Measurements from ENCODE around the gene FHOD1. TPM values are rescaled to one million over a fixed set of nuclear protein-coding genes. Genes with fewer than 3 reads are reported as not detected.

The FHOD1 gene
- total RNA-seq, 1 experiment from 2014 or later: 33.1 TPM

DNA sequence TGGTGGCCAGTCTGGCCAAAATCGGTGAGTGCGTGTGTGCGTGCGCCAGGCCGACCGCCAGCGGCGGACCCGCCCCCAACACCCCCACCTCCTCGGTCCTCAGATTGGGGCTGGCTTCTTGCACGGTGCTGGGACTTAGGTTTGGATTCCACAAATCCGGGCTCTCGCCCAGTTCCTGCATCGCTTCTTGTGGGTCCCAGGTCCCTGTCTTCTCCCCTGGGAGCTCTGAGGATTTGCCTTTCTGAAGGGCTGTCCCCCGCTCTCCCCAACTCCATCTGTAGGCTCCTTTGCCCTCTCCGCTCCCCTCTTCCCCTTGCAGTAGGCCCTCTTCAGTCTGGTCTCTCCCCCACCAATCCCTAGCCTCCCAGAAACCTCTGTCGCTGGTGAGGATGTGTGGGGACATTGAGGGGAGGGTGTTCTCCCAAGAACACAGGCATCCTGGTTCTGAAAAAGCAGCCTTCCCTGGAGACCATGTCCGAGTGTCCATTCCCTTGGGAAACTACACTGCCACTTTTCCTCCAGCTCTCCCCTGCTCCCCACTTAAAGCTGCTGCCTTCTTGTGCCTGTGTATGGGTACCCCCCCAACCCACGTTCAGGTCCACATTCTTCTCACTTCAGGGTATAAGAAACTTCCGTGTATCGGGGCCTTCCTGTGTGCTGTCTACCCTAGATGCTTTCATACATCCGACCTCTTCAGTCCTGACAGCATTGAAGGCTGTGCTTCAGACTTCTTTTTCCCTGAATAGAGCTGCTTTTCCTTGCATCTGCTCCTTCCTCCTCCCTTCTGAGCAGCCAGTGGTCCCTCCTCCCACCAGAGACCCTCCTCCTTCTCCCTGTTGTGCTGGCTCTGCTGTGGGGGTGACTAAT, 2.1 kb upstream of the FHOD1 start:
- peak; percentile 81 for DNase-seq
- H3K4me2 ChIP-seq (ENCODE audit: low read depth, low read length, poor library complexity, severe bottlenecking): peak overlapping the region; percentile 95
- H2AFZ ChIP-seq (ENCODE audit: low read length): peak overlapping the region; percentile 93; the same call in 1 of the 2 replicates
- peak overlapping the region; percentile 90 for H3K9ac ChIP-seq (ENCODE audit: low read length)
- no peaks in the 10 kb centered on the region for H3K9me3 ChIP-seq (ENCODE audit: low read length)
- peak overlapping the region; percentile 88 for H3K4me3 ChIP-seq (ENCODE audit: low read length)
- H3K9me2 ChIP-seq (replicated peaks; ENCODE audit: insufficient read depth, low read length): no peaks in the 10 kb centered on the region
- H4K20me1 ChIP-seq (ENCODE audit: insufficient read depth, low read depth, low read length): 0 out of 2 replicates have a peak, but pooled peaks cover 5% of the 10 kb centered on the region
- peaks cover 13% of the 10 kb centered on the region; the same call in 1 of the 2 replicates for H3K79me2 ChIP-seq (ENCODE audit: low read length)
- H3K36me3 ChIP-seq (ENCODE audit: insufficient read depth, low read length): no peaks in the 10 kb centered on the region
- H3K27ac ChIP-seq (ENCODE audit: low read length): peak overlapping the region; percentile 61
- no peaks in the 10 kb centered on the region for H3K27me3 ChIP-seq (ENCODE audit: low read length)
- H3K4me1 ChIP-seq (ENCODE audit: low read length): peaks cover 49% of the 10 kb centered on the region

DNA sequence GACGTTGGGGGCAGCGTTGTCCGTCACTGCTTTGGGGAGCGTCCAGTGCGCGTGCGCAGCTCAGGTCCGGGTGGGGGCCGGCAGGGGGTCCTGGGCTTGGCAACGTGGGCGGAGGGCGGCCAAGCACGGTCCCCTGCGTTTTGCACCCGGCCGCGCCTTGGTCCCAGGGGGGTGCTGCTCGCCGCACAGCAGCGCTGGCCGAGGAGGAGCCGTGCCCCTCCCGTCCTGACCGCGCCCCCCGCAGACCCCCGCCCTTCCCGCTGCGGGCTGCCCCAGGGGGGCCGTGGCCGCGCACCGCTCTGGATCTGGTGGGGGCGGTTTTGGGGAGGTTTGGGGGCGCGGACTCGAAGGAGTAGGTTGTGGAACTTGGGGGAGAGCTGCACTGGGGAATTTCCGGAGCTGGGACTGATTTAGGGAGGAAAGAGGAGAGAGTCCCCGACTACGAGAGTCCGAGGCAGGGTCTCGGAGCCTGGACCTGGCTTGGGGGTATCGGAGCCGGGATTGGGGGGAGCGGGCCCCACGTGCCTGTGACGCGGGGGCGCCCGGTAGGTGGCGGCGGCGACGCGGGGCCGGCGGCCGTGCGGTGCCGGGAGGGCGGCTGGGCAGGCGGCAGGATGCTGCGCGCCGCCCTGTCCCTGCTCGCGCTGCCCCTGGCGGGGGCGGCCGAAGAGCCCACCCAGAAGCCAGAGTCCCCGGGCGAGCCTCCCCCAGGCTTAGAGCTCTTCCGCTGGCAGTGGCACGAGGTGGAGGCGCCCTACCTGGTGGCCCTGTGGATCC, 1.3 kb upstream of the FHOD1 start, which contains the start of gene SLC9A5:
Gene SLC9A5, plus strand, starts transcription at position 579 of the 777 bp plus-strand sequence. Its CDS starts 36 bp downstream, at position 615.
- Histone ChIP-seq H3K4me2 (ENCODE audit: low read depth, low read length, poor library complexity, severe bottlenecking) (peak within 1 kb of the TSS; percentile 95), H4K20me1 (ENCODE audit: insufficient read depth, low read depth, low read length) (peaks cover 10% of the 10 kb centered on the region; the same call in 1 of the 2 replicates), H3K9me3 (ENCODE audit: low read length) (no peaks in the 10 kb centered on the region), H3K4me1 (ENCODE audit: low read length) (peaks cover 57% of the 10 kb centered on the region), H3K27ac (ENCODE audit: low read length) (peak within 1 kb of the TSS; percentile 61), H3K36me3 (ENCODE audit: insufficient read depth, low read length) (no peaks in the 10 kb centered on the region), H3K9me2 (replicated peaks; ENCODE audit: insufficient read depth, low read length) (no peaks in the 10 kb centered on the region), H3K4me3 (ENCODE audit: low read length) (peak within 1 kb of the TSS; percentile 88), H3K79me2 (ENCODE audit: low read length) (peaks cover 18% of the 10 kb centered on the region), H2AFZ (ENCODE audit: low read length) (peak within 1 kb of the TSS; percentile 93), H3K9ac (ENCODE audit: low read length) (peak within 1 kb of the TSS; percentile 90), H3K27me3 (ENCODE audit: low read length) (no peaks in the 10 kb centered on the region)
- DNase-seq: peak; percentile 76

DNA sequence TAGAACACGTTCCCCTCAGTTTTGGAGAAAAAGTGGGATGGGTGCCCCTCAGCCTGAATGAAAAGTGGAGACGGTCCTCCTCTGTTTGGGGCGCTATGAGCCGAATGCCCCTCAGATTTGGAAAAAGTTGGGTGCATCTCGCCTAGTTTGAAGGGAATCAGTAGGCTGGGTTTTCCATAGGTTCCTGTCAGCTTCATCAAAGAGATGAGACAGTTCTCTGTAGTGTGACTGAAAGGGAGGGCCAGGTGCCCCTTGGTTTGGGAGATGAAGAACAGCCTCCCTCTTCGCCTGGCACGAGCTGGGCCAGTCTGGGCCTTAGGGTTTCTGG, 756 bp upstream of the FHOD1 start:
- Histone ChIP-seq H3K27me3 (ENCODE audit: low read length) (no peaks in the 10 kb centered on the region), H3K9me3 (ENCODE audit: low read length) (no peaks in the 10 kb centered on the region), H3K79me2 (ENCODE audit: low read length) (peaks cover 20% of the 10 kb centered on the region), H4K20me1 (ENCODE audit: insufficient read depth, low read depth, low read length) (peaks cover 11% of the 10 kb centered on the region; the same call in 1 of the 2 replicates), H3K27ac (ENCODE audit: low read length) (peak overlapping the region; percentile 61), H3K4me2 (ENCODE audit: low read depth, low read length, poor library complexity, severe bottlenecking) (peak overlapping the region; percentile 95), H3K4me3 (ENCODE audit: low read length) (peak overlapping the region; percentile 88), H3K9ac (ENCODE audit: low read length) (peak overlapping the region; percentile 90), H3K36me3 (ENCODE audit: insufficient read depth, low read length) (no peaks in the 10 kb centered on the region), H2AFZ (ENCODE audit: low read length) (0 out of 2 replicates have a peak overlapping the region, but pooled peaks have one; percentile 93), H3K9me2 (replicated peaks; ENCODE audit: insufficient read depth, low read length) (no peaks in the 10 kb centered on the region), H3K4me1 (ENCODE audit: low read length) (peaks cover 60% of the 10 kb centered on the region)
- no peak for DNase-seq

DNA sequence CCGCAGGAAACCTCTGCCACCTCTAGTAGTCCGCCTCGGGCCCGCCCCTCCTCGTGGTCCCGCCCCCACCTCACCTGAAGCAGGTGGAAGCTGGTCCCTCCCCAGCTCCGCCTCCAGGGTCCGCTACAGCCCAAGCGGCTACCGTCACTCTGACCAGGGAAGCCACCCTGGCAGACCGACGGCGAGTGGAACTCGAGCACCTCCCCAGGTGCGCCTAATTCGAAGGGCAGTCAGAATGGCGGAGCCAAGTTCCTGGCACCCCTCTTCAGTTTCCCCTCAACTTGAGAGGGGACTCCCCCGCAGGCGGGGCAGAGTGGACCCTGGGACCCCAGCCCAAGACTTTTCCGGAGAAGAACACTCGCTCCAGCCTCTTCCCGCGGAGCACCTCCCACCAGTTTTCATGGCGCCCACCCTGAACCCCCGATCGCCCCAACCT, 507 bp downstream of the FHOD1 start:
- Histone ChIP-seq H3K79me2 (ENCODE audit: low read length) (peaks cover 27% of the 10 kb centered on the region), H3K9ac (ENCODE audit: low read length) (peak overlapping the region; percentile 79), H4K20me1 (ENCODE audit: insufficient read depth, low read depth, low read length) (peaks cover 11% of the 10 kb centered on the region; the same call in 1 of the 2 replicates), H3K27ac (ENCODE audit: low read length) (peak overlapping the region; percentile 83; the same call in 1 of the 2 replicates), H3K4me1 (ENCODE audit: low read length) (peaks cover 61% of the 10 kb centered on the region), H3K4me2 (ENCODE audit: low read depth, low read length, poor library complexity, severe bottlenecking) (peak overlapping the region; percentile 95), H3K27me3 (ENCODE audit: low read length) (no peaks in the 10 kb centered on the region), H3K4me3 (ENCODE audit: low read length) (peak overlapping the region; percentile 88), H3K36me3 (ENCODE audit: insufficient read depth, low read length) (no peaks in the 10 kb centered on the region), H2AFZ (ENCODE audit: low read length) (peak overlapping the region; percentile 47; the same call in 1 of the 2 replicates), H3K9me2 (replicated peaks; ENCODE audit: insufficient read depth, low read length) (no peaks in the 10 kb centered on the region), H3K9me3 (ENCODE audit: low read length) (no peaks in the 10 kb centered on the region)
- no peak for DNase-seq

DNA sequence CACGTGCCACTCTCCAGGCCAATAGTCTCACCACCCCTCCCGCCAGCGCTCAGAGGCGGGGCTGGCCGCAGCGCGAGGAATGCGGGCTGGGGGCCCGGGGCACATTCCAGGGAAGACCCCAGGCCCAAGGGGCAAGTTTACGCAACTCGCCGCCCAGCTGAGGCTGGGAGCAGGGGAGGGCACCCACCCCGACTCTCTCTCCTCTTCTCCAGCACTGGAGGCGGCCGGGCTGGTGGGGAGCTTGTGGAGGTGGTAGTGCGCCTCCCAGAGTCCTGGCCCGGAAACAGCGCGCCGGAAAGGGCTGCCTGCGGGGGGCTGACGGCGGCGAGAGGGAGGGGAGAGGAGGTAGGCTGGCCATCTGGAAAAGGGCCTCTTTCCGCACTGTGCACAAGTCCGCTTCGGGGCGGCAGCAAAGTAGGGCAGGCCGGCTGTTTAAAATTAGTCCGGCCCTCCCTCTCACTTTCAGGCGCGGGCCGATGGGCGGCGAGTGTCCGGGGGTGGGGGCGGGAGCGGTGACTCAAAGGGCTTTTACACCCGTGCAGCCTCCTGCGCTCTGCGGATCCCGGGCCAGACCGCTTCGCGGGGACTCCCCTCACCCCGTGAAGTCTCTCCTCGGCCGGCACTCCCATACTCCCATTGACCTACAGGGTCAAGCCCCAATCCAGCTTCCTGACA, 1.1 kb downstream of the FHOD1 start:
- Histone ChIP-seq H3K9me3 (ENCODE audit: low read length) (no peaks in the 10 kb centered on the region), H3K4me1 (ENCODE audit: low read length) (peaks cover 66% of the 10 kb centered on the region), H3K9me2 (replicated peaks; ENCODE audit: insufficient read depth, low read length) (no peaks in the 10 kb centered on the region), H3K4me2 (ENCODE audit: low read depth, low read length, poor library complexity, severe bottlenecking) (peak overlapping the region; percentile 95), H2AFZ (ENCODE audit: low read length) (peak overlapping the region; percentile 47; the same call in 1 of the 2 replicates), H3K27me3 (ENCODE audit: low read length) (no peaks in the 10 kb centered on the region), H3K36me3 (ENCODE audit: insufficient read depth, low read length) (no peaks in the 10 kb centered on the region), H3K4me3 (ENCODE audit: low read length) (peak overlapping the region; percentile 88), H3K9ac (ENCODE audit: low read length) (peak overlapping the region; percentile 79), H4K20me1 (ENCODE audit: insufficient read depth, low read depth, low read length) (peaks cover 11% of the 10 kb centered on the region; the same call in 1 of the 2 replicates), H3K79me2 (ENCODE audit: low read length) (peaks cover 30% of the 10 kb centered on the region), H3K27ac (ENCODE audit: low read length) (peak overlapping the region; percentile 83)
- DNase-seq: peak; percentile 89

DNA sequence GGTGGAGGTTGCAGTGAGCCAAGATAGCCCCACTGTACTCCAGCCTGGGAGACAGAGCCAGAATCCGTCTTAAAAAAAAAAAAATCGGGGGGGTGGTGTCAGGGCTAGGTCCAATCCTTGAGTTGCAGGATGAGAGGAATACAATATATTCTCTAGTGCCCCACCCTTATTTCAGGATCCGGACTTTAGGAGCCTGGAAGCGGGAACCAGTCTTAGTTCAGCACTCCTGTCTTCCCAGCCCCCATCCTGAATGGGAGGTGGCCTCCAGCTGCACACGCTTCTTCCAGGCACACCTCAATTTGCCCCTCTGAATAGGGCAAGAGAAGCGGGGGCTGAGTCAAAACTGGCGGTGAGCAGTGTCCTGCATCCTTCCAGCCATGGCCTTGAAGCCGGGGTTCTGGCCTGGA, 1.6 kb downstream of the FHOD1 start:
- H3K9me2 ChIP-seq (replicated peaks; ENCODE audit: insufficient read depth, low read length): no peaks in the 10 kb centered on the region
- H3K9ac ChIP-seq (ENCODE audit: low read length): peak overlapping the region; percentile 79
- H3K27me3 ChIP-seq (ENCODE audit: low read length): no peaks in the 10 kb centered on the region
- peaks cover 11% of the 10 kb centered on the region; the same call in 1 of the 2 replicates for H4K20me1 ChIP-seq (ENCODE audit: insufficient read depth, low read depth, low read length)
- peaks cover 30% of the 10 kb centered on the region for H3K79me2 ChIP-seq (ENCODE audit: low read length)
- H3K4me1 ChIP-seq (ENCODE audit: low read length): peaks cover 64% of the 10 kb centered on the region
- DNase-seq: no peak
- H3K36me3 ChIP-seq (ENCODE audit: insufficient read depth, low read length): no peaks in the 10 kb centered on the region
- no peaks in the 10 kb centered on the region for H3K9me3 ChIP-seq (ENCODE audit: low read length)
- peak overlapping the region; percentile 95 for H3K4me2 ChIP-seq (ENCODE audit: low read depth, low read length, poor library complexity, severe bottlenecking)
- H3K27ac ChIP-seq (ENCODE audit: low read length): peak overlapping the region; percentile 83
- H3K4me3 ChIP-seq (ENCODE audit: low read length): peak overlapping the region; percentile 88
- peak overlapping the region; percentile 47; the same call in 1 of the 2 replicates for H2AFZ ChIP-seq (ENCODE audit: low read length)

DNA sequence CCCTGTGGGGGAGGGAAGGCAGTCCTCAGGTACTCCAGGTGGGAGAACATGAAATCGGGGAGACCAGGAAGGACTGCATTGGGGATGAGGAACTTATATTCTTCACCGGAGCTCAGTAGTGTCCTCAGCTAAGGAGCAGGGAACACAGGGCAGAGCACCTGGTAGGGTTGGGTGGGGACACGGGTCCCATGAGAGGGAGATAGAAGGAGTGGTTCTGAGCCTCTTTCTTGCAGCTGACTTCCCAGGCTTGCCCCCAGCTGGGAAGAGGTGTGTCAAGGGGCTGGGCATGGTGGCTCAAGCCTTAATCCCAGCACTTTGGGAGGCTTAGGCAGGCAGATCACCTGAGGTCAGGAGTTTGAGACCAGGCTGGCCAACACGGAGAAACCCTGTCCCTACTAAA, 2.1 kb downstream of the FHOD1 start:
- Histone ChIP-seq H3K4me1 (ENCODE audit: low read length) (peaks cover 59% of the 10 kb centered on the region), H3K4me3 (ENCODE audit: low read length) (peak overlapping the region; percentile 88), H3K79me2 (ENCODE audit: low read length) (peaks cover 30% of the 10 kb centered on the region)

More for the DNA sequence above, 2.1 kb downstream of the FHOD1 start:
- peak overlapping the region; percentile 83 for H3K27ac ChIP-seq (ENCODE audit: low read length)
- no peaks in the 10 kb centered on the region for H3K27me3 ChIP-seq (ENCODE audit: low read length)
- no peaks in the 10 kb centered on the region for H3K9me3 ChIP-seq (ENCODE audit: low read length)
- peak overlapping the region; percentile 79 for H3K9ac ChIP-seq (ENCODE audit: low read length)
- no peak overlapping the region for H2AFZ ChIP-seq (ENCODE audit: low read length)
- H4K20me1 ChIP-seq (ENCODE audit: insufficient read depth, low read depth, low read length): peaks cover 11% of the 10 kb centered on the region; the same call in 1 of the 2 replicates
- peak overlapping the region; percentile 95 for H3K4me2 ChIP-seq (ENCODE audit: low read depth, low read length, poor library complexity, severe bottlenecking)
- DNase-seq: no peak
- no peaks in the 10 kb centered on the region for H3K36me3 ChIP-seq (ENCODE audit: insufficient read depth, low read length)
- no peaks in the 10 kb centered on the region for H3K9me2 ChIP-seq (replicated peaks; ENCODE audit: insufficient read depth, low read length)
